Neural crest cell (in vitro differentiated cells): ENCODE data around the gene BACH2. TPM values are rescaled to one million over a fixed set of nuclear protein-coding genes. Genes with fewer than 3 reads are reported as not detected.

Experiments
- DNase-seq: peaks from one replicate; pipeline ENCODE4 v3.0.0; 2021; ENCODE audit warnings: low read depth, mixed read lengths, low spot score
- H3K27ac Mint-ChIP-seq: one replicate; pipeline ENCODE4 v1.8.0; 2021; ENCODE audit warnings: mild to moderate bottlenecking, mixed read lengths; ENCODE audit not compliant: unreplicated experiment
- H3K27me3 Mint-ChIP-seq: 2 replicates; pipeline ENCODE4 v1.8.0; 2021; ENCODE audit warnings: low read depth, mild to moderate bottlenecking, mixed read lengths
- H3K36me3 Mint-ChIP-seq: 2 replicates; pipeline ENCODE4 v1.8.0; 2021; ENCODE audit warnings: low read depth, mild to moderate bottlenecking, mixed read lengths
- H3K4me1 Mint-ChIP-seq: 2 replicates; pipeline ENCODE4 v1.8.0; 2021; ENCODE audit warnings: mixed read lengths
- H3K4me3 Mint-ChIP-seq: one replicate; pipeline ENCODE4 v1.8.0; 2021; ENCODE audit warnings: mild to moderate bottlenecking, mixed read lengths
- H3K9me3 Mint-ChIP-seq: 2 replicates; pipeline ENCODE4 v1.8.0; 2021; ENCODE audit warnings: mixed read lengths
- total RNA-seq: library from RNA; stranded (reverse); gene quantifications from 2 replicates; pipeline ENCODE4 v1.2.1, GENCODE V29; 2021
- TF ChIP-seq, protein P1 (sequence below): fragments of 200-600 bp; sonication (generic); conservative IDR thresholded peaks from 2 replicates; pipeline ENCODE4 v1.5.0; 2021; ENCODE audit warnings: antibody characterized with exemption, mild to moderate bottlenecking

BACH2 gene
- total RNA-seq, 1 donor from 2014 or later: 13.1 TPM

DNA sequence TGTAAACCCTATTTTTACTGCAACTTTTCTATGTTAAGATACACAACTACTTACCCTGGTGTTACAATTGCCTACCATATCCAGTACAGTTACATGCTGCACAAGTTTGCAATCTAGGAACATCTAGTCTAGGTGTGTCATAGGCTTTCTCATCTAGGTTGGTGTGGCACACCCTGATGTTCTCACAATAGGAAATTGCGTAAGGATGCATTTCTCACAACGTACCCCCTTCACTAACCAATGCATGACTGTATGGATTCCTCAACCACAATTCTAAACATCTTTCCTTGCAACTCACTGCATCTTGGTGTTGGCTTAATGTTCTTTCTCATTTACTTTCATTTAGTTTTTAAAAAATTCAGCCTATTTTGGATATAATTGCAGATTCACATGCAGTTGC lies 370.8 kb downstream of the BACH2 start:
- no peaks in the 10 kb centered on the region for H3K27me3 Mint-ChIP-seq
- H3K27ac Mint-ChIP-seq: no peak overlapping the region
- no peak overlapping the region for H3K4me3 Mint-ChIP-seq
- H3K4me1 Mint-ChIP-seq: peaks cover 24% of the 10 kb centered on the region
- no peak for DNase-seq
- no peaks in the 10 kb centered on the region for H3K9me3 Mint-ChIP-seq
- TF ChIP-seq, protein P1, sequence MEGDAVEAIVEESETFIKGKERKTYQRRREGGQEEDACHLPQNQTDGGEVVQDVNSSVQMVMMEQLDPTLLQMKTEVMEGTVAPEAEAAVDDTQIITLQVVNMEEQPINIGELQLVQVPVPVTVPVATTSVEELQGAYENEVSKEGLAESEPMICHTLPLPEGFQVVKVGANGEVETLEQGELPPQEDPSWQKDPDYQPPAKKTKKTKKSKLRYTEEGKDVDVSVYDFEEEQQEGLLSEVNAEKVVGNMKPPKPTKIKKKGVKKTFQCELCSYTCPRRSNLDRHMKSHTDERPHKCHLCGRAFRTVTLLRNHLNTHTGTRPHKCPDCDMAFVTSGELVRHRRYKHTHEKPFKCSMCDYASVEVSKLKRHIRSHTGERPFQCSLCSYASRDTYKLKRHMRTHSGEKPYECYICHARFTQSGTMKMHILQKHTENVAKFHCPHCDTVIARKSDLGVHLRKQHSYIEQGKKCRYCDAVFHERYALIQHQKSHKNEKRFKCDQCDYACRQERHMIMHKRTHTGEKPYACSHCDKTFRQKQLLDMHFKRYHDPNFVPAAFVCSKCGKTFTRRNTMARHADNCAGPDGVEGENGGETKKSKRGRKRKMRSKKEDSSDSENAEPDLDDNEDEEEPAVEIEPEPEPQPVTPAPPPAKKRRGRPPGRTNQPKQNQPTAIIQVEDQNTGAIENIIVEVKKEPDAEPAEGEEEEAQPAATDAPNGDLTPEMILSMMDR: no peak
- peaks cover 3% of the 10 kb centered on the region for H3K36me3 Mint-ChIP-seq

DNA sequence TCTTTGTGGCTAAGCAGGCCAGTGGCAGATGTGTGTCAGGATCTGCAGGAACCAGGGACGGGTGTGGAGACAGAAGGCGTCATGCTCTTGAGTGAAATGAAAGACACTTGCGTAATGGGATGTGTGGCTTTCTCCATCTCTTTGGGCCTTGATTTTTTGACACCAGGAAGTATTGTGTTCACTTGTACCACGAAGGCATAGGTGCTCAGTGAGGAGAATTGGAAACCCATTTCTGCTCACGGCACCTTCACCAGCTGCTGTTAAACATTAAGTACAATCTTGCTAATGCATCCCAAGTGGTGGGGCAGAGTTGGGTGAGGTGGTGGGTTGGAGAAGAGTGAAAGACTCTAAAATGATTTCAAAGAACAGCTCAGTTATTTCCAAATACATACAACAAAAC lies 372.4 kb downstream of the BACH2 start:
- Mint-ChIP-seq H3K4me3 (no peak overlapping the region), H3K9me3 (no peaks in the 10 kb centered on the region), H3K27ac (no peak overlapping the region), H3K4me1 (peaks cover 24% of the 10 kb centered on the region), H3K36me3 (peaks cover 3% of the 10 kb centered on the region), H3K27me3 (no peaks in the 10 kb centered on the region)
- TF ChIP-seq, protein P1: no peak
- DNase-seq: no peak

DNA sequence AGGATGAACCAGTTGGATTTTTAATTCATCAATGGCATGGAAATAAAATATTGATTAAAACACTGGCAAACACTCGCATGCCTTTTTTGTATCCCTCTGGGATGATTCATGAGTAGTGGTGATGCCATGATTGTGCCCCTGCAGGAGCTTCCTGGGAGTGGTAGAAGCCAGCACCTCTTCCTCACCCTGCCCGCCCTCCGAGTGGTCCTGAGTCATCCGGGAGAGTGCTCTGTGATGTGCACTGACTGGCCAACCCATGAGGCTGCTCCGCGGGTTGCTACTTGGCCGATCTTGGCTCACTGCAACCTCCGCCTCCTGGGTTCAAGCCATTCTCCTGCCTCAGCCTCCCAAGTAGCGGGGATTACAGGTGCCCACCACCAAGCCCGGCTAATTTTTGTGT lies 375.0 kb downstream of the BACH2 start:
- H3K27ac Mint-ChIP-seq: no peak overlapping the region
- TF ChIP-seq, protein P1: no peak
- peaks cover 1% of the 10 kb centered on the region for H3K4me1 Mint-ChIP-seq
- DNase-seq: no peak
- no peaks in the 10 kb centered on the region for H3K27me3 Mint-ChIP-seq
- no peak overlapping the region for H3K4me3 Mint-ChIP-seq
- H3K9me3 Mint-ChIP-seq: peaks cover 5% of the 10 kb centered on the region
- peaks cover 3% of the 10 kb centered on the region for H3K36me3 Mint-ChIP-seq

DNA sequence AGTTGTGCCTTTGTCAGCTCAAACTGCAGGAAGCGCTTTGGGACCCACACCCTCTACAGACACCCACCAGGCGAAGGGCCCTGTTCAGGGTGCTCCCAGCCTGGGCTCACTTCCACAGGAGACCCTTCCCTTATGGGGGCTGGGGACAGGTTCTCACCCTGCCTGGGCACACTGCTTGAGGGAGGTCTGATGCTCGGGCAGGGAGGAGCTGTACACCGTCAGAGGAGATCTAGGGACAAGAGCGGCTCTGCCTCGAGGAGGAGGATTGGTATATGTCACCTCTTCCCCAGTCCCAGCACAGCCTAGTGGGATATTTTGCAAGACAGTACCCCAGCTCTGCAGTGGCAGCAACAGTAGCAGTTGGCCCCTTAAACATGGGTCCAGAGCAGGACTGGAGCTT lies 375.4 kb downstream of the BACH2 start:
- Mint-ChIP-seq H3K4me1 (no peaks in the 10 kb centered on the region), H3K9me3 (peaks cover 7% of the 10 kb centered on the region), H3K36me3 (peaks cover 3% of the 10 kb centered on the region), H3K4me3 (no peak overlapping the region), H3K27ac (no peak overlapping the region), H3K27me3 (no peaks in the 10 kb centered on the region)
- TF ChIP-seq, protein P1: no peak
- DNase-seq: no peak

DNA sequence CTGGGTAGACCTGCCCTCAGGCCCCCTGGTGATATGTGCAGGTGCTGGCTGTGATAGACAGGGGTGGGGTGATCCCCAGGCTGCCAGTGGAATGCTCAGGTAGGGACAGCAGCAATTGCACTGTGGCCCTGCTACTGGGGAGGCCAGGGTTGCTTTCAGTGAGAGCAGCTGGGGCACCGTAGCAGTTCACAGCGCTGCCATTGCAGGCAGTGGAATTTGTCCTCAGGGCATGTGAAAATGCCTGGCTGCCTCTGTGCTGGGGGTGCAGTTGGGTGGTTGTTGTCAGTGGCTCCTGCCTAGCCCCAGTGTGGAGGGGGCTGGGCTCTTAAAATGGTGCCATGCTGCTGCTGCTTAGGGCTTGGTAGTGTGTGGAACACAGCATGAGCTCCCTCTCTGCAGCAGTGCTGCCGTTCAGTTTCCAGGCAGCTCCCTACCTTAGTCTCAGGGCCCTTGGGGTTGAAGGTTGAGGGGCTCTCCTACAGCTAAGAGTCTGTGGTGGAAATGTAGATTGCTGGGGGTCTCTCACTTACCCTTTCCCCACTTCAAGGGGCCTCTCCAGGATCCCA lies 378.8 kb downstream of the BACH2 start:
- TF ChIP-seq, protein P1: no peak
- DNase-seq: no peak
- Mint-ChIP-seq H3K36me3 (no peaks in the 10 kb centered on the region), H3K27ac (no peak overlapping the region), H3K4me3 (no peak overlapping the region), H3K4me1 (no peaks in the 10 kb centered on the region), H3K27me3 (no peaks in the 10 kb centered on the region), H3K9me3 (peaks cover 12% of the 10 kb centered on the region)
